Body of pancreas (tissue), 4 donors: Measurements from ENCODE around the gene CHSY1. TPM values are rescaled to one million over a fixed set of nuclear protein-coding genes. Genes with fewer than 3 reads are reported as not detected.

Source experiments
- ATAC-seq: fragments of 150-250 bp; one replicate; pipeline ENCODE4 v1.9.1; 2016
- DNase-seq, 4 donors: peaks; one replicate each; pipeline ENCODE4 v3.0.0-alpha.2; 2019
- H3K27ac ChIP-seq, 4 donors: fragments of 200-600 bp; sonication (generic); 1 replicate in 3 of 4; 2 replicates in 1 of 4; pipeline versions ENCODE4 v1.5.1 to v1.6.1; 2016 to 2019; ENCODE audit warnings: mild to moderate bottlenecking in 1 of 4, mixed read lengths in 1 of 4, moderate library complexity in 1 of 4
- H3K27me3 ChIP-seq, 2 donors: fragments of 200-600 bp; sonication (generic); one replicate each; pipeline ENCODE4 v1.6.0; 2016; ENCODE audit warnings: mild to moderate bottlenecking in 1 of 2
- H3K36me3 ChIP-seq, 2 donors: fragments of 200-600 bp; sonication (generic); replicated peaks in 1 of 2; 2 replicates each; pipeline ENCODE4 v1.5.1; 2016; ENCODE audit warnings: low read depth in 2 of 2; ENCODE audit not compliant: insufficient read depth in 1 of 2
- H3K4me1 ChIP-seq: fragments of 200-600 bp; sonication (generic); one replicate; pipeline ENCODE4 v1.6.0; 2016
- H3K4me3 ChIP-seq, 2 donors: fragments of 200-600 bp; sonication (generic); 1 replicate in 1 of 2; 2 replicates in 1 of 2; pipeline ENCODE4 v1.5.1; 2016 to 2019
- H3K9me3 ChIP-seq, 3 donors: fragments of 200-600 bp; sonication (generic); 1 replicate in 2 of 3; 2 replicates in 1 of 3; pipeline ENCODE4 v1.5.1; 2016
- CTCF ChIP-seq, 7 experiments: fragments of 450-650 bp in 4 of 7; fragments of 200-600 bp in 3 of 7; sonication (generic) in 3 of 7; IDR thresholded peaks; one replicate each; pipeline ENCODE4 v1.5.1; 2016 to 2019; ENCODE audit warnings: antibody characterized with exemption in 7 of 7
- POLR2A ChIP-seq, 3 donors: fragments of 450-650 bp; IDR thresholded peaks; one replicate each; pipeline ENCODE4 v1.6.1; 2016; ENCODE audit warnings: antibody characterized with exemption in 3 of 3, mild to moderate bottlenecking in 2 of 3
- WGBS, 2 donors: methylation state at CpG; one replicate each; pipeline ENCODE4 v1.1.5; 2017; 5-methylcytosine and 5-hydroxymethylcytosine counted together
- intact Hi-C: fragments of 100-400 bp; cut with DNase I; formaldehyde crosslinking; loops from one replicate; pipeline ENCODE4 v1.15.1; 2023
- total RNA-seq, 2 donors: library from RNA; depleted of rRNA; stranded (reverse); fragments of >200 nt; gene quantifications; one replicate each; pipeline ENCODE4 v1.1.0, GENCODE V29; 2016

The CHSY1 gene
- total RNA-seq, 2 donors from 2014 or later = 7.8 to 12.2 TPM

- H3K27ac ChIP-seq = no peak overlapping the region
- ATAC-seq = no peak
- DNase-seq = no peak
- no peak overlapping the region for H3K4me3 ChIP-seq
- H3K9me3 ChIP-seq = no peaks in the 10 kb centered on the region
- peaks cover 0 to 3% of the 10 kb centered on the region in 2 donors for H3K36me3 ChIP-seq
- TF ChIP-seq CTCF (IDR thresholded peaks at IDR 0.05) (no peak), POLR2A (IDR thresholded peaks at IDR 0.05) (no peak)
- intact Hi-C loops = no loop called here
- WGBS, 2 donors = 86 to 95% methylated on average over 5 of the region's 5 CpGs
- H3K27me3 ChIP-seq = no peaks in the 10 kb centered on the region
- no peaks in the 10 kb centered on the region for H3K4me1 ChIP-seq
These were observed 18.1 kb downstream of the CHSY1 start for GRCh38 chr15:101233651-101234280.

- H3K27me3 ChIP-seq = no peaks in the 10 kb centered on the region
- WGBS, 2 donors = 79 to 83% methylated on average over 5 of the region's 5 CpGs
- H3K27ac ChIP-seq = no peak overlapping the region
- intact Hi-C loops = no loop called here
- DNase-seq = no peak
- peaks cover 0 to 3% of the 10 kb centered on the region in 2 donors for H3K36me3 ChIP-seq
- H3K4me1 ChIP-seq = no peaks in the 10 kb centered on the region
- no peak for TF ChIP-seq POLR2A (IDR thresholded peaks at IDR 0.05)
- no peak for TF ChIP-seq CTCF (IDR thresholded peaks at IDR 0.05)
- no peak for ATAC-seq
- no peak overlapping the region for H3K4me3 ChIP-seq
- no peaks in the 10 kb centered on the region for H3K9me3 ChIP-seq
These were observed 19.2 kb downstream of the CHSY1 start for GRCh38 chr15:101232677-101233076.

- Histone ChIP-seq H3K36me3 (no peaks in the 10 kb centered on the region), H3K27me3 (no peaks in the 10 kb centered on the region), H3K27ac (no peak overlapping the region), H3K4me1 (no peaks in the 10 kb centered on the region), H3K9me3 (no peaks in the 10 kb centered on the region), H3K4me3 (no peak overlapping the region)
- DNase-seq (no peak), ATAC-seq (no peak)
- TF ChIP-seq POLR2A (IDR thresholded peaks at IDR 0.05) (no peak), CTCF (IDR thresholded peaks at IDR 0.05) (no peak)
- intact Hi-C loops = no loop called here
These were observed 23.5 kb downstream of the CHSY1 start for GRCh38 chr15:101228313-101228712.

GRCh38 chr15:101225658-101226057, 26.2 kb downstream of the CHSY1 start:
- no peaks in the 10 kb centered on the region for H3K9me3 ChIP-seq
- intact Hi-C loops = no loop called here
- 83 to 85% methylated on average over 5 of the region's 5 CpGs for WGBS, 2 donors
- no peak overlapping the region for H3K4me3 ChIP-seq
- no peaks in the 10 kb centered on the region for H3K36me3 ChIP-seq
- DNase-seq = no peak
- no peaks in the 10 kb centered on the region for H3K27me3 ChIP-seq
- no peak overlapping the region for H3K27ac ChIP-seq
- TF ChIP-seq CTCF (IDR thresholded peaks at IDR 0.05) (no peak), POLR2A (IDR thresholded peaks at IDR 0.05) (no peak)
- no peak for ATAC-seq
- peaks cover 12% of the 10 kb centered on the region for H3K4me1 ChIP-seq

- DNase-seq (no peak), ATAC-seq (peak; percentile 18)
- Histone ChIP-seq H3K9me3 (no peaks in the 10 kb centered on the region), H3K4me1 (peaks cover 12% of the 10 kb centered on the region), H3K27ac (no peak overlapping the region), H3K4me3 (no peak overlapping the region), H3K27me3 (no peaks in the 10 kb centered on the region), H3K36me3 (no peaks in the 10 kb centered on the region)
- WGBS, 2 donors = 36 to 40% methylated on average over 4 of the region's 4 CpGs
- TF ChIP-seq CTCF (IDR thresholded peaks at IDR 0.05) = no peak
- TF ChIP-seq POLR2A (IDR thresholded peaks at IDR 0.05) = no peak
- intact Hi-C loops = no loop called here
These were observed 29.9 kb downstream of the CHSY1 start for GRCh38 chr15:101221902-101222301.
